Keratinocyte (primary cell): Measurements from ENCODE around the gene COG3. TPM values are rescaled to one million over a fixed set of nuclear protein-coding genes. Genes with fewer than 3 reads are reported as not detected.

Experiments used
- DNase-seq: peaks from one replicate; pipeline ENCODE4 v3.0.0-alpha.2; 2011; ENCODE audit warnings: low read depth, missing footprints, low spot score
- FAIRE-seq: peaks from 2 replicates; lab custom pipeline; 2011; peaks lifted over from hg19 to GRCh38; lab: Jason Lieb, UNC
- H2AFZ ChIP-seq: 2 replicates; pipeline ENCODE4 v1.6.0; 2012; ENCODE audit warnings: low read length, control low read depth, inconsistent platforms; ENCODE audit not compliant: control insufficient read depth
- H3K27ac ChIP-seq: 2 replicates; pipeline ENCODE4 v1.5.1; 2011; ENCODE audit warnings: low read length; ENCODE audit not compliant: control insufficient read depth, insufficient read depth
- H3K27me3 ChIP-seq: 3 replicates; pipeline ENCODE4 v1.6.0; 2011; ENCODE audit warnings: low read length; ENCODE audit not compliant: control insufficient read depth, insufficient read depth; ENCODE audit errors: extremely low read depth
- H3K36me3 ChIP-seq, 2 experiments: 2 replicates in 1 of 2; 3 replicates in 1 of 2; pipeline ENCODE4 v1.5.1; 2011; ENCODE audit warnings: low read length in 2 of 2, mild to moderate bottlenecking in 1 of 2; ENCODE audit not compliant: control insufficient read depth in 2 of 2, insufficient read depth in 2 of 2; ENCODE audit errors: extremely low read depth in 1 of 2
- H3K4me1 ChIP-seq: 3 replicates; pipeline ENCODE4 v1.5.1; 2011; ENCODE audit warnings: low read length; ENCODE audit not compliant: control insufficient read depth, insufficient read depth; ENCODE audit errors: extremely low read depth
- H3K4me2 ChIP-seq: 3 replicates; pipeline ENCODE4 v1.6.0; 2011; ENCODE audit warnings: low read depth, low read length; ENCODE audit not compliant: control insufficient read depth, insufficient read depth; ENCODE audit errors: extremely low read depth
- H3K4me3 ChIP-seq, 3 experiments: fragments of 200-600 bp in 1 of 3; sonication (generic) in 1 of 3; 2 replicates in 2 of 3; 3 replicates in 1 of 3; pipeline ENCODE4 v1.5.1; 2011 to 2016; ENCODE audit warnings: low read length in 3 of 3, mild to moderate bottlenecking in 3 of 3, control low read depth in 2 of 3, inconsistent platforms in 1 of 3, low read depth in 1 of 3, mixed read lengths in 1 of 3, mixed run types in 1 of 3, moderate library complexity in 1 of 3; ENCODE audit not compliant: control insufficient read depth in 2 of 3, insufficient read depth in 2 of 3; ENCODE audit errors: extremely low read depth in 1 of 3
- H3K79me2 ChIP-seq: 2 replicates; pipeline ENCODE4 v1.6.0; 2012; ENCODE audit warnings: low read length; ENCODE audit not compliant: control insufficient read depth, insufficient read depth
- H3K9ac ChIP-seq: 3 replicates; pipeline ENCODE4 v1.6.0; 2011; ENCODE audit warnings: low read length; ENCODE audit not compliant: control insufficient read depth, insufficient read depth; ENCODE audit errors: extremely low read depth
- H3K9me1 ChIP-seq: 3 replicates; pipeline ENCODE4 v1.6.0; 2011; ENCODE audit warnings: low read length; ENCODE audit not compliant: control insufficient read depth, insufficient read depth; ENCODE audit errors: extremely low read depth
- H3K9me3 ChIP-seq: 2 replicates; pipeline ENCODE4 v1.5.1; 2012; ENCODE audit warnings: low read depth, low read length; ENCODE audit not compliant: control insufficient read depth
- H4K20me1 ChIP-seq: 3 replicates; pipeline ENCODE4 v1.6.0; 2011; ENCODE audit warnings: low read length; ENCODE audit not compliant: control insufficient read depth, insufficient read depth; ENCODE audit errors: extremely low read depth
- EZH2 ChIP-seq: IDR thresholded peaks from one replicate; pipeline ENCODE4 v1.6.1; 2012; ENCODE audit warnings: inconsistent platforms, mild to moderate bottlenecking, low read length, moderate library complexity
- dilution Hi-C: fragments of 300-500 bp; cut with MboI; formaldehyde crosslinking; loops from one replicate; pipeline ENCODE4 v1.7.0; 2020; ENCODE audit warnings: low sequenced_read_pairs; ENCODE audit not compliant: extremely low pct_ligation_motif_present
- polyA plus RNA-seq, 5 experiments: library from polyadenylated mRNA; depleted of rRNA in 3 of 5; stranded (reverse) in 3 of 5; stranded (forward) in 1 of 5; unstranded in 1 of 5; fragments of >200 nt; gene quantifications; 1 replicate in 1 of 5; 2 replicates in 3 of 5; 3 replicates in 1 of 5; pipeline versions ENCODE4 v1.2.1 to v1.2.3, GENCODE V29; 2011 to 2012; ENCODE audit warnings: missing spikeins in 2 of 5, low read depth in 1 of 5, low replicate concordance in 1 of 5
- TF ChIP-seq, protein P1 (sequence below), 3 experiments: IDR thresholded peaks in 1 of 3; conservative IDR thresholded peaks in 1 of 3; optimal IDR thresholded peaks in 1 of 3; 2 replicates in 2 of 3; 3 replicates in 1 of 3; pipeline versions ENCODE3 to v1.5.1; 2011; ENCODE audit warnings: low read length in 3 of 3, mild to moderate bottlenecking in 3 of 3, moderate library complexity in 2 of 3, control low read depth in 1 of 3, inconsistent platforms in 1 of 3; ENCODE audit not compliant: insufficient read depth in 2 of 3; ENCODE audit errors: extremely low read depth in 1 of 3

COG3 gene
- polyA plus RNA-seq, 1 donor (not counting 4 experiments of a cell fraction or from before 2014, with no cell fraction given) = 31.0 TPM

DNA sequence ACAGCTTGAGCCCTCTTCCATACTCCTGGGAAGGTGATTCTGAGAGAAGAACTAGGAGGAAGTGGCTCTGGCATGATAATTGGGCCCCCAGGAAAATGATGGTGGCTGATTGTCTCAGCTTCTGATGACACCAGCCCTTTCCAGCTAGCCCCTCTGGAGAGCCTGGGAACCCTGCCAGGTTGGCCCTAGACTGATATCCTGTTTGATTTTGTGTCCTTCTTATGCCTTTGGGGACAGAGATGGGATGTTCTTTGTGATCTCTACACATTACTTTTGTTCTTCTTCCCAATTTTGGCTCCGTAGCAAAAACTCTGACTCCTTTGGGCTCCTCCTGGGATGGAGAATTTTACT lies 111.1 kb downstream of the COG3 start:
- dilution Hi-C loops = no loop called here
- Histone ChIP-seq H3K9ac (no peak overlapping the region), H3K9me1 (no peaks in the 10 kb centered on the region), H3K4me1 (no peaks in the 10 kb centered on the region), H3K4me3 (no peak overlapping the region), H3K79me2 (no peaks in the 10 kb centered on the region), H2AFZ (no peak overlapping the region), H3K27me3 (peaks cover 5% of the 10 kb centered on the region), H3K4me2 (no peak overlapping the region), H3K27ac (no peak overlapping the region), H3K9me3 (no peaks in the 10 kb centered on the region), H4K20me1 (no peaks in the 10 kb centered on the region), H3K36me3 (no peaks in the 10 kb centered on the region)
- DNase-seq = no peak
- no peak for FAIRE-seq
- TF ChIP-seq EZH2 = no peak
- TF ChIP-seq, protein P1, sequence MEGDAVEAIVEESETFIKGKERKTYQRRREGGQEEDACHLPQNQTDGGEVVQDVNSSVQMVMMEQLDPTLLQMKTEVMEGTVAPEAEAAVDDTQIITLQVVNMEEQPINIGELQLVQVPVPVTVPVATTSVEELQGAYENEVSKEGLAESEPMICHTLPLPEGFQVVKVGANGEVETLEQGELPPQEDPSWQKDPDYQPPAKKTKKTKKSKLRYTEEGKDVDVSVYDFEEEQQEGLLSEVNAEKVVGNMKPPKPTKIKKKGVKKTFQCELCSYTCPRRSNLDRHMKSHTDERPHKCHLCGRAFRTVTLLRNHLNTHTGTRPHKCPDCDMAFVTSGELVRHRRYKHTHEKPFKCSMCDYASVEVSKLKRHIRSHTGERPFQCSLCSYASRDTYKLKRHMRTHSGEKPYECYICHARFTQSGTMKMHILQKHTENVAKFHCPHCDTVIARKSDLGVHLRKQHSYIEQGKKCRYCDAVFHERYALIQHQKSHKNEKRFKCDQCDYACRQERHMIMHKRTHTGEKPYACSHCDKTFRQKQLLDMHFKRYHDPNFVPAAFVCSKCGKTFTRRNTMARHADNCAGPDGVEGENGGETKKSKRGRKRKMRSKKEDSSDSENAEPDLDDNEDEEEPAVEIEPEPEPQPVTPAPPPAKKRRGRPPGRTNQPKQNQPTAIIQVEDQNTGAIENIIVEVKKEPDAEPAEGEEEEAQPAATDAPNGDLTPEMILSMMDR (optimal IDR thresholded peaks at IDR 0.05 in 1 of 3, IDR thresholded peaks at IDR 0.05 in 1 of 3, conservative IDR thresholded peaks at IDR 0.05 in 1 of 3; ENCODE audit: extremely low read depth in 1 of 3, insufficient read depth in 2 of 3, low read length in 3 of 3) = no peak

DNA sequence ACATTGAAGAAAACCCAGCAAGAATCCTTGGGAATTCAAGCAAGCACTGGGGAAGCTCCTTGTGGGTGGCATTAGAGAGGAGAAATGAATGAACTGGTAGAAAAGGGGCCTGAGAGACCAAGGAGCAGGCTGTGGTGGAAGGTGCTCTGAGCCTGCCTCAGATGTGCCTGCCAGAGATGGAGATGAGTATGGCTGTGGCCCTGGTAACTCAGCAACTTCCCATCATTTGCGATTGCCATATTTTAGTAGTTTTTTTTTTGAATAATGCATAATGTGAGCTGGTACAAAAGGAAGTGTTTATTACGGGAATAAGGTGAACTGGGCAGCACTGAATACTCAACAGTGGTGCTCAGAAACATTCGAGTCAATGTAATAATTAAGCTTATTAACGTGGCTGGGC lies 111.7 kb downstream of the COG3 start:
- H3K4me2 ChIP-seq = no peak overlapping the region
- H2AFZ ChIP-seq = no peak overlapping the region
- H3K27ac ChIP-seq = no peak overlapping the region
- no peak for DNase-seq
- H3K4me1 ChIP-seq = no peaks in the 10 kb centered on the region
- H3K36me3 ChIP-seq = no peaks in the 10 kb centered on the region
- dilution Hi-C loops = no loop called here
- no peaks in the 10 kb centered on the region for H3K9me1 ChIP-seq
- H4K20me1 ChIP-seq = no peaks in the 10 kb centered on the region
- TF ChIP-seq, protein P1 (optimal IDR thresholded peaks at IDR 0.05 in 1 of 3, IDR thresholded peaks at IDR 0.05 in 1 of 3, conservative IDR thresholded peaks at IDR 0.05 in 1 of 3; ENCODE audit: extremely low read depth in 1 of 3, insufficient read depth in 2 of 3, low read length in 3 of 3) = no peak
- TF ChIP-seq EZH2 = no peak
- no peak overlapping the region for H3K4me3 ChIP-seq
- no peaks in the 10 kb centered on the region for H3K9me3 ChIP-seq
- FAIRE-seq = no peak
- H3K27me3 ChIP-seq = peaks cover 5% of the 10 kb centered on the region
- no peak overlapping the region for H3K9ac ChIP-seq
- no peaks in the 10 kb centered on the region for H3K79me2 ChIP-seq
